Prostate gland (tissue), 2 donors: Measurements from ENCODE around the gene KRTAP20-1.

Source experiments
- CTCF ChIP-seq, 4 experiments: fragments of 200-600 bp in 2 of 4; fragments of 450-650 bp in 2 of 4; sonication (generic) in 2 of 4; IDR thresholded peaks; 1 replicate in 3 of 4; 2 replicates in 1 of 4; pipeline ENCODE4 v1.5.1; 2016 to 2019; ENCODE audit warnings: antibody characterized with exemption in 4 of 4, mild to moderate bottlenecking in 2 of 4, moderate library complexity in 2 of 4
- POLR2A ChIP-seq: fragments of 450-650 bp; IDR thresholded peaks from one replicate; pipeline ENCODE4 v1.6.1; 2016; ENCODE audit warnings: antibody characterized with exemption, mild to moderate bottlenecking

GRCh38 chr21:30628109-30628508 is 11.9 kb downstream of the KRTAP20-1 start:
- TF ChIP-seq CTCF (IDR thresholded peaks at IDR 0.05) (no peak), POLR2A (no peak)
